H1 (cell line): ENCODE measurements around the gene MPND. TPM values are rescaled to one million over a fixed set of nuclear protein-coding genes. Genes with fewer than 3 reads are reported as not detected.

Experiments used
- CHD1 ChIP-seq: IDR thresholded peaks from 2 replicates; pipeline ENCODE4 v1.6.1; 2012; ENCODE audit warnings: low read depth, low read length, improper control_type of control experiment
- GABPA ChIP-seq: IDR thresholded peaks from 2 replicates; pipeline ENCODE4 v1.6.1; 2011; ENCODE audit warnings: mild to moderate bottlenecking, low read length, moderate library complexity, borderline replicate concordance; ENCODE audit not compliant: insufficient read depth
- POLR2A ChIP-seq, 2 experiments: IDR thresholded peaks; 1 replicate in 1 of 2; 2 replicates in 1 of 2; pipeline ENCODE4 v1.6.1; 2011; ENCODE audit warnings: low read depth in 2 of 2, low read length in 2 of 2, mild to moderate bottlenecking in 2 of 2; ENCODE audit errors: control extremely low read depth in 1 of 2
- TAF1 ChIP-seq: IDR thresholded peaks from 2 replicates; pipeline ENCODE4 v1.6.1; 2011; ENCODE audit warnings: mild to moderate bottlenecking, low read depth, low read length
- TBP ChIP-seq: IDR thresholded peaks from 2 replicates; pipeline ENCODE4 v1.6.1; 2011; ENCODE audit warnings: low read depth, low read length, improper control_type of control experiment
- YY1 ChIP-seq: IDR thresholded peaks from 2 replicates; pipeline ENCODE4 v1.6.1; 2011; ENCODE audit warnings: low read depth, mild to moderate bottlenecking, low read length
- polyA plus RNA-seq, 7 experiments: library from polyadenylated mRNA; depleted of rRNA in 3 of 7; stranded (reverse) in 5 of 7; unstranded in 2 of 7; fragments of >200 nt in 5 of 7; fragments of 200-250 nt in 2 of 7; gene quantifications; 1 replicate in 5 of 7; 2 replicates in 1 of 7; 4 replicates in 1 of 7; pipeline versions ENCODE4 v1.2.1 to v1.2.3, GENCODE V29; 2011 to 2013; ENCODE audit warnings: missing spikeins in 2 of 7, mixed read lengths in 2 of 7
- total RNA-seq: library from RNA; stranded (reverse); fragmentation: NEBNext Ultra II Directional; extraction: Animal tissue kit (Norgen Biotek cat#: 25700); gene quantifications from 2 replicates; pipeline ENCODE4 v1.2.1, GENCODE V29; 2021
- TF ChIP-seq, protein P1 (sequence below), 3 experiments: IDR thresholded peaks; 1 replicate in 2 of 3; 2 replicates in 1 of 3; pipeline versions ENCODE4 v1.5.1 to v1.6.1; 2011; ENCODE audit warnings: low read length in 3 of 3, mild to moderate bottlenecking in 3 of 3, inconsistent platforms in 2 of 3, low read depth in 1 of 3, moderate library complexity in 1 of 3; ENCODE audit not compliant: insufficient read depth in 1 of 3; ENCODE audit errors: control extremely low read depth in 1 of 3

The MPND gene
- total and polyA plus RNA-seq, 2 of the 8 experiments (the other 6 are each of a cell fraction or from before 2014, with no cell fraction given) = 22.9 to 27.7 TPM

- TF ChIP-seq, protein P1, sequence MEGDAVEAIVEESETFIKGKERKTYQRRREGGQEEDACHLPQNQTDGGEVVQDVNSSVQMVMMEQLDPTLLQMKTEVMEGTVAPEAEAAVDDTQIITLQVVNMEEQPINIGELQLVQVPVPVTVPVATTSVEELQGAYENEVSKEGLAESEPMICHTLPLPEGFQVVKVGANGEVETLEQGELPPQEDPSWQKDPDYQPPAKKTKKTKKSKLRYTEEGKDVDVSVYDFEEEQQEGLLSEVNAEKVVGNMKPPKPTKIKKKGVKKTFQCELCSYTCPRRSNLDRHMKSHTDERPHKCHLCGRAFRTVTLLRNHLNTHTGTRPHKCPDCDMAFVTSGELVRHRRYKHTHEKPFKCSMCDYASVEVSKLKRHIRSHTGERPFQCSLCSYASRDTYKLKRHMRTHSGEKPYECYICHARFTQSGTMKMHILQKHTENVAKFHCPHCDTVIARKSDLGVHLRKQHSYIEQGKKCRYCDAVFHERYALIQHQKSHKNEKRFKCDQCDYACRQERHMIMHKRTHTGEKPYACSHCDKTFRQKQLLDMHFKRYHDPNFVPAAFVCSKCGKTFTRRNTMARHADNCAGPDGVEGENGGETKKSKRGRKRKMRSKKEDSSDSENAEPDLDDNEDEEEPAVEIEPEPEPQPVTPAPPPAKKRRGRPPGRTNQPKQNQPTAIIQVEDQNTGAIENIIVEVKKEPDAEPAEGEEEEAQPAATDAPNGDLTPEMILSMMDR (IDR thresholded peaks at IDR 0.05; ENCODE audit: control extremely low read depth in 1 of 3, insufficient read depth in 1 of 3, low read depth in 1 of 3, low read length in 3 of 3) = no peak
- no peak for TF ChIP-seq POLR2A (IDR thresholded peaks at IDR 0.05; ENCODE audit: control extremely low read depth in 1 of 2, low read depth in 2 of 2, low read length in 2 of 2)
- TF ChIP-seq TBP = no peak
- TF ChIP-seq GABPA = no peak
- no peak for TF ChIP-seq YY1
- no peak for TF ChIP-seq TAF1
- TF ChIP-seq CHD1 = no peak
Observed at GRCh38 chr19:4389064-4389375, 45.7 kb downstream of the MPND start (continued).
